ENCODE data around the gene ZNF493.

The ZNF493 gene

GRCh38 chr19:21472507-21472906 lies 75.6 kb downstream of the ZNF493 start:
- TF ChIP-seq CTCF (IDR thresholded peaks at IDR 0.05; ENCODE audit: control insufficient read depth, insufficient read depth, low read depth, low read length, missing control alignments) = no peak
- no peak overlapping the region for H3K4me3 ChIP-seq (ENCODE audit: control insufficient read depth, low read depth, low read length)
- no peak for DNase-seq (ENCODE audit: low read depth)

- DNase-seq (ENCODE audit: low read depth) = no peak
These were observed 77.8 kb downstream of the ZNF493 start for GRCh38 chr19:21474671-21475181.

More at GRCh38 chr19:21474671-21475181, 77.8 kb downstream of the ZNF493 start:
- TF ChIP-seq CTCF (IDR thresholded peaks at IDR 0.05; ENCODE audit: control insufficient read depth, insufficient read depth, low read depth, low read length, missing control alignments) = no peak
- H3K4me3 ChIP-seq (ENCODE audit: control insufficient read depth, low read depth, low read length) = peak overlapping the region; percentile 40

Measured in AG09309 (cell line).